ENCODE data around the gene LTN1.
"Not testable (repeated sequence)": the region's sequence is repeated elsewhere in the genome, so short reads cannot be mapped to it uniquely, and the experiment has no call there.

LTN1 gene

GRCh38 chr21:29008367-29008766 is 15.7 kb upstream of the LTN1 start:
- no peaks in the 10 kb centered on the region for H3K36me3 ChIP-seq (ENCODE audit: insufficient read depth, low read length)
- H3K4me1 ChIP-seq (ENCODE audit: insufficient read depth, low read length) = peaks cover 8% of the 10 kb centered on the region; the same call in 1 of the 2 replicates
- no peaks in the 10 kb centered on the region for H3K9me3 ChIP-seq (ENCODE audit: control insufficient read depth, insufficient read depth, low read length)
- H3K9ac ChIP-seq (ENCODE audit: low read depth, low read length) = no peak overlapping the region

- no peak overlapping the region for H3K9ac ChIP-seq (ENCODE audit: low read depth, low read length)
- no peaks in the 10 kb centered on the region for H3K36me3 ChIP-seq (ENCODE audit: insufficient read depth, low read length)
- H3K9me3 ChIP-seq (ENCODE audit: control insufficient read depth, insufficient read depth, low read length) = no peaks in the 10 kb centered on the region
- H3K4me1 ChIP-seq (ENCODE audit: insufficient read depth, low read length) = peaks cover 8% of the 10 kb centered on the region; the same call in 1 of the 2 replicates
Measured at GRCh38 chr21:29007810-29008209, 15.1 kb upstream of the LTN1 start.

GRCh38 chr21:29007135-29007534 is 14.5 kb upstream of the LTN1 start:
- peaks cover 8% of the 10 kb centered on the region; the same call in 1 of the 2 replicates for H3K4me1 ChIP-seq (ENCODE audit: insufficient read depth, low read length)
- H3K36me3 ChIP-seq (ENCODE audit: insufficient read depth, low read length) = no peaks in the 10 kb centered on the region
- no peaks in the 10 kb centered on the region for H3K9me3 ChIP-seq (ENCODE audit: control insufficient read depth, insufficient read depth, low read length)
- no peak overlapping the region for H3K9ac ChIP-seq (ENCODE audit: low read depth, low read length)

- no peaks in the 10 kb centered on the region for H3K9me3 ChIP-seq (ENCODE audit: control insufficient read depth, insufficient read depth, low read length)
- peaks cover 8% of the 10 kb centered on the region; the same call in 1 of the 2 replicates for H3K4me1 ChIP-seq (ENCODE audit: insufficient read depth, low read length)
- H3K36me3 ChIP-seq (ENCODE audit: insufficient read depth, low read length) = no peaks in the 10 kb centered on the region
- no peak overlapping the region for H3K9ac ChIP-seq (ENCODE audit: low read depth, low read length)
Measured at GRCh38 chr21:29005696-29006095, 13.0 kb upstream of the LTN1 start.

GRCh38 chr21:29002442-29003144 is 9.9 kb upstream of the LTN1 start:
- Histone ChIP-seq H3K9ac (ENCODE audit: low read depth, low read length) (peak overlapping the region; percentile 83), H3K36me3 (ENCODE audit: insufficient read depth, low read length) (no peaks in the 10 kb centered on the region), H3K4me1 (ENCODE audit: insufficient read depth, low read length) (peaks cover under 1% of the 10 kb centered on the region; the same call in 1 of the 2 replicates), H3K9me3 (ENCODE audit: control insufficient read depth, insufficient read depth, low read length) (no peaks in the 10 kb centered on the region)

GRCh38 chr21:28993293-28993629 is 584 bp upstream of the LTN1 start:
- Histone ChIP-seq H3K36me3 (ENCODE audit: insufficient read depth, low read length) (no peaks in the 10 kb centered on the region), H3K9me3 (ENCODE audit: control insufficient read depth, insufficient read depth, low read length) (no peaks in the 10 kb centered on the region)

GRCh38 chr21:28991861-28992525 is 684 bp downstream of the LTN1 start:
- Histone ChIP-seq H3K9ac (ENCODE audit: low read depth, low read length) (peak overlapping the region; percentile 77), H3K9me3 (ENCODE audit: control insufficient read depth, insufficient read depth, low read length) (no peaks in the 10 kb centered on the region), H3K4me1 (ENCODE audit: insufficient read depth, low read length) (no peaks in the 10 kb centered on the region), H3K36me3 (ENCODE audit: insufficient read depth, low read length) (no peaks in the 10 kb centered on the region)

More at GRCh38 chr21:28993293-28993629, 584 bp upstream of the LTN1 start:
- H3K9ac ChIP-seq (ENCODE audit: low read depth, low read length) = peak overlapping the region; percentile 45
- H3K4me1 ChIP-seq (ENCODE audit: insufficient read depth, low read length) = no peaks in the 10 kb centered on the region

GRCh38 chr21:28988146-28988545 is 4.5 kb downstream of the LTN1 start:
- not testable (repeated sequence) for H3K4me1 ChIP-seq (ENCODE audit: insufficient read depth, low read length); H3K36me3 ChIP-seq (ENCODE audit: insufficient read depth, low read length); H3K9ac ChIP-seq (ENCODE audit: low read depth, low read length); H3K9me3 ChIP-seq (ENCODE audit: control insufficient read depth, insufficient read depth, low read length)

GRCh38 chr21:28986677-28987076 is 6.0 kb downstream of the LTN1 start:
- Histone ChIP-seq H3K9ac (ENCODE audit: low read depth, low read length) (no peak overlapping the region), H3K4me1 (ENCODE audit: insufficient read depth, low read length) (no peaks in the 10 kb centered on the region), H3K9me3 (ENCODE audit: control insufficient read depth, insufficient read depth, low read length) (no peaks in the 10 kb centered on the region), H3K36me3 (ENCODE audit: insufficient read depth, low read length) (no peaks in the 10 kb centered on the region; the same call in none of the 2 replicates)

GRCh38 chr21:28982637-28983036 is 10.0 kb downstream of the LTN1 start:
- Histone ChIP-seq H3K9me3 (ENCODE audit: control insufficient read depth, insufficient read depth, low read length) (no peaks in the 10 kb centered on the region), H3K36me3 (ENCODE audit: insufficient read depth, low read length) (no peaks in the 10 kb centered on the region; the same call in none of the 2 replicates), H3K9ac (ENCODE audit: low read depth, low read length) (no peak overlapping the region), H3K4me1 (ENCODE audit: insufficient read depth, low read length) (no peaks in the 10 kb centered on the region)

GRCh38 chr21:28979092-28979491 is 13.6 kb downstream of the LTN1 start:
- H3K4me1 ChIP-seq (ENCODE audit: insufficient read depth, low read length) = no peaks in the 10 kb centered on the region
- H3K9ac ChIP-seq (ENCODE audit: low read depth, low read length) = no peak overlapping the region
- no peaks in the 10 kb centered on the region for H3K9me3 ChIP-seq (ENCODE audit: control insufficient read depth, insufficient read depth, low read length)
- H3K36me3 ChIP-seq (ENCODE audit: insufficient read depth, low read length) = no peaks in the 10 kb centered on the region; the same call in 1 of the 2 replicates

- Histone ChIP-seq H3K36me3 (ENCODE audit: insufficient read depth, low read length) (no peaks in the 10 kb centered on the region; the same call in 1 of the 2 replicates), H3K4me1 (ENCODE audit: insufficient read depth, low read length) (no peaks in the 10 kb centered on the region; the same call in 1 of the 2 replicates), H3K9me3 (ENCODE audit: control insufficient read depth, insufficient read depth, low read length) (peaks cover 2% of the 10 kb centered on the region), H3K9ac (ENCODE audit: low read depth, low read length) (no peak overlapping the region)
Measured at GRCh38 chr21:28975397-28975796, 17.3 kb downstream of the LTN1 start.

- no peaks in the 10 kb centered on the region; the same call in 1 of the 2 replicates for H3K4me1 ChIP-seq (ENCODE audit: insufficient read depth, low read length)
- H3K9me3 ChIP-seq (ENCODE audit: control insufficient read depth, insufficient read depth, low read length) = peaks cover 2% of the 10 kb centered on the region
- no peak overlapping the region for H3K9ac ChIP-seq (ENCODE audit: low read depth, low read length)
- H3K36me3 ChIP-seq (ENCODE audit: insufficient read depth, low read length) = no peaks in the 10 kb centered on the region; the same call in 1 of the 2 replicates
Measured at GRCh38 chr21:28974531-28975227, 18.0 kb downstream of the LTN1 start.

GRCh38 chr21:28972398-28972797 is 20.3 kb downstream of the LTN1 start:
- Histone ChIP-seq H3K9me3 (ENCODE audit: control insufficient read depth, insufficient read depth, low read length) (peaks cover 2% of the 10 kb centered on the region), H3K4me1 (ENCODE audit: insufficient read depth, low read length) (no peaks in the 10 kb centered on the region; the same call in 1 of the 2 replicates), H3K9ac (ENCODE audit: low read depth, low read length) (no peak overlapping the region), H3K36me3 (ENCODE audit: insufficient read depth, low read length) (no peaks in the 10 kb centered on the region)
